H9 (cell line): ENCODE measurements around the gene EIF2S2. TPM values are rescaled to one million over a fixed set of nuclear protein-coding genes. Genes with fewer than 3 reads are reported as not detected.

ENCODE experiments used
- DNase-seq: peaks from one replicate; pipeline ENCODE4 v3.0.0-alpha.2; 2017
- H2AFZ ChIP-seq: one replicate; pipeline ENCODE4 v1.6.1; 2013; ENCODE audit warnings: mild to moderate bottlenecking, low read length, control low read depth, moderate library complexity
- H2AK5ac ChIP-seq: 2 replicates; pipeline ENCODE4 v1.6.1; 2013; ENCODE audit warnings: low read length, control low read depth, mixed read lengths; ENCODE audit not compliant: insufficient read length
- H2BK120ac ChIP-seq: one replicate; pipeline ENCODE4 v1.6.1; 2013; ENCODE audit warnings: low read depth, mild to moderate bottlenecking, low read length, control low read depth, inconsistent platforms; ENCODE audit not compliant: poor library complexity, severe bottlenecking
- H2BK12ac ChIP-seq: 2 replicates; pipeline ENCODE4 v1.6.1; 2013; ENCODE audit warnings: low read length, control low read depth, mixed read lengths, low read depth; ENCODE audit not compliant: insufficient read length
- H2BK15ac ChIP-seq: 2 replicates; pipeline ENCODE4 v1.6.1; 2013; ENCODE audit warnings: low read depth, low read length, control low read depth
- H2BK20ac ChIP-seq: one replicate; pipeline ENCODE4 v1.6.1; 2013; ENCODE audit warnings: low read depth, mild to moderate bottlenecking, low read length, control low read depth, inconsistent platforms; ENCODE audit not compliant: poor library complexity, severe bottlenecking
- H2BK5ac ChIP-seq: 2 replicates; pipeline ENCODE4 v1.6.1; 2013; ENCODE audit warnings: low read length, control low read depth, mixed read lengths; ENCODE audit not compliant: insufficient read length
- H3K14ac ChIP-seq: 2 replicates; pipeline ENCODE4 v1.6.1; 2013; ENCODE audit warnings: low read length, control low read depth; ENCODE audit not compliant: insufficient read depth
- H3K18ac ChIP-seq: 2 replicates; pipeline ENCODE4 v1.6.1; 2013; ENCODE audit warnings: low read depth, mild to moderate bottlenecking, mixed read lengths, low read length, control low read depth; ENCODE audit not compliant: insufficient read length
- H3K23ac ChIP-seq: 2 replicates; pipeline ENCODE4 v1.6.1; 2013; ENCODE audit warnings: low read length, control low read depth, mixed read lengths, low read depth; ENCODE audit not compliant: insufficient read length
- H3K23me2 ChIP-seq: 2 replicates; pipeline ENCODE4 v1.6.1; 2013; ENCODE audit warnings: low read depth, mild to moderate bottlenecking, mixed read lengths, low read length, control low read depth; ENCODE audit not compliant: insufficient read length, poor library complexity, severe bottlenecking
- H3K27ac ChIP-seq: 2 replicates; pipeline ENCODE4 v1.5.1; 2013; ENCODE audit warnings: low read length, control low read depth, mixed read lengths, low read depth; ENCODE audit not compliant: insufficient read length
- H3K27me3 ChIP-seq: 2 replicates; pipeline ENCODE4 v1.6.1; 2013; ENCODE audit warnings: low read length, control low read depth, inconsistent platforms; ENCODE audit not compliant: insufficient read depth
- H3K4ac ChIP-seq: 2 replicates; pipeline ENCODE4 v1.6.1; 2013; ENCODE audit warnings: low read depth, mild to moderate bottlenecking, control low read depth, inconsistent platforms, low read length, moderate library complexity
- H3K4me1 ChIP-seq: 2 replicates; pipeline ENCODE4 v1.6.1; 2013; ENCODE audit warnings: low read length, control low read depth, inconsistent platforms; ENCODE audit not compliant: insufficient read depth
- H3K4me2 ChIP-seq: 2 replicates; pipeline ENCODE4 v1.6.1; 2013; ENCODE audit warnings: low read length, control low read depth, mixed read lengths; ENCODE audit not compliant: insufficient read length, insufficient read depth
- H3K56ac ChIP-seq: 2 replicates; pipeline ENCODE4 v1.6.1; 2013; ENCODE audit warnings: low read depth, mild to moderate bottlenecking, mixed read lengths, low read length, control low read depth; ENCODE audit not compliant: insufficient read length
- H3K79me1 ChIP-seq: 2 replicates; pipeline ENCODE4 v1.6.1; 2013; ENCODE audit warnings: low read depth, mild to moderate bottlenecking, moderate library complexity, low read length, control low read depth, inconsistent platforms; ENCODE audit not compliant: insufficient read depth, poor library complexity, severe bottlenecking
- H3K79me2 ChIP-seq: 2 replicates; pipeline ENCODE4 v1.6.1; 2013; ENCODE audit warnings: low read length, control low read depth, inconsistent platforms; ENCODE audit not compliant: insufficient read depth
- H3K9ac ChIP-seq: 2 replicates; pipeline ENCODE4 v1.6.1; 2013; ENCODE audit warnings: low read length, control low read depth, mixed read lengths; ENCODE audit not compliant: insufficient read length; ENCODE audit errors: extremely low read depth
- H3K9me3 ChIP-seq: one replicate; pipeline ENCODE4 v1.6.1; 2013; ENCODE audit warnings: low read depth, low read length, inconsistent platforms; ENCODE audit not compliant: control insufficient read depth
- H3T11ph ChIP-seq: one replicate; pipeline ENCODE4 v1.6.1; 2013; ENCODE audit warnings: mild to moderate bottlenecking, low read length, control low read depth, inconsistent platforms
- H4K20me1 ChIP-seq: one replicate; pipeline ENCODE4 v1.6.1; 2013; ENCODE audit not compliant: control insufficient read depth, insufficient read length, insufficient read depth
- H4K5ac ChIP-seq: 2 replicates; pipeline ENCODE4 v1.6.1; 2013; ENCODE audit warnings: low read depth, mild to moderate bottlenecking, mixed read lengths, low read length, control low read depth; ENCODE audit not compliant: insufficient read length
- H4K8ac ChIP-seq: replicated peaks from 2 replicates; pipeline ENCODE4 v1.6.1; 2013; ENCODE audit warnings: low read length, control low read depth, mixed read lengths, low read depth; ENCODE audit not compliant: insufficient read length
- H4K91ac ChIP-seq: 2 replicates; pipeline ENCODE4 v1.6.1; 2013; ENCODE audit warnings: low read depth, mild to moderate bottlenecking, moderate library complexity, mixed read lengths, low read length, control low read depth; ENCODE audit not compliant: insufficient read length
- H3K27ac Mint-ChIP-seq, 3 experiments: 2 replicates in 2 of 3; 3 replicates in 1 of 3; pipeline ENCODE4 v1.8.0; 2020 to 2021; ENCODE audit warnings: mixed read lengths in 3 of 3, mild to moderate bottlenecking in 1 of 3, moderate library complexity in 1 of 3
- H3K27me3 Mint-ChIP-seq: 2 replicates; pipeline ENCODE4 v1.8.0; 2021; ENCODE audit warnings: low read depth, mild to moderate bottlenecking, moderate library complexity, mixed read lengths
- H3K36me3 Mint-ChIP-seq, 3 experiments: 2 replicates in 2 of 3; 3 replicates in 1 of 3; pipeline ENCODE4 v1.8.0; 2020 to 2021; ENCODE audit warnings: low read depth in 3 of 3, mixed read lengths in 3 of 3; ENCODE audit not compliant: insufficient read depth in 1 of 3
- H3K4me1 Mint-ChIP-seq, 2 experiments: 2 replicates each; pipeline ENCODE4 v1.8.0; 2020; ENCODE audit warnings: mixed read lengths in 2 of 2
- H3K4me3 Mint-ChIP-seq, 2 experiments: 2 replicates in 1 of 2; 3 replicates in 1 of 2; pipeline ENCODE4 v1.8.0; 2020 to 2021; ENCODE audit warnings: mild to moderate bottlenecking in 2 of 2, mixed read lengths in 2 of 2, moderate library complexity in 1 of 2
- H3K9me3 Mint-ChIP-seq, 2 experiments: 2 replicates in 1 of 2; 3 replicates in 1 of 2; pipeline ENCODE4 v1.8.0; 2020; ENCODE audit warnings: mild to moderate bottlenecking in 2 of 2, mixed read lengths in 2 of 2, moderate library complexity in 1 of 2
- WGBS: extraction: QIAGEN DNeasy Blood & Tissue Kit; methylation state at CpG from one replicate; pipeline ENCODE4 v1.1.7; 2013; ENCODE audit warnings: missing lambda C conversion rate, low lambda C conversion rate, mixed read lengths; ENCODE audit not compliant: insufficient read length; ENCODE audit errors: extremely low coverage; 5-methylcytosine and 5-hydroxymethylcytosine counted together
- total RNA-seq: library from RNA; stranded (reverse); gene quantifications from 2 replicates; pipeline ENCODE4 v1.2.1, GENCODE V29; 2021
- TF ChIP-seq, protein P1 (sequence below): fragments of 200-600 bp; sonication (generic); conservative IDR thresholded peaks from 3 replicates; pipeline ENCODE4 v1.8.0; 2021; ENCODE audit warnings: antibody characterized with exemption, mild to moderate bottlenecking

Gene EIF2S2
- total RNA-seq, 1 experiment from 2014 or later, result 188 TPM

GRCh38 chr20:34102342-34102741, 9.7 kb downstream of the EIF2S2 start:
- Mint-ChIP-seq H3K27ac (no peak overlapping the region), H3K4me1 (peaks cover 2 to 3% of the 10 kb centered on the region in 2 experiments; a peak in 3 of 4 replicates), H3K9me3 (no peaks in the 10 kb centered on the region), H3K36me3 (peaks cover 62 to 97% (median 90%) of the 10 kb centered on the region in 3 experiments; a peak in 6 of 7 replicates), H3K27me3 (no peaks in the 10 kb centered on the region), H3K4me3 (no peak overlapping the region)
- WGBS, result no CpG with 5 or more reads among the region's 2 CpGs
- Histone ChIP-seq H3K23me2 (no peaks in the 10 kb centered on the region), H2BK12ac (no peak overlapping the region), H2BK120ac (no peak overlapping the region), H3K4me2 (no peak overlapping the region), H2BK20ac (no peak overlapping the region), H2BK15ac (no peak overlapping the region), H4K20me1 (no peaks in the 10 kb centered on the region), H3K4me1 (no peaks in the 10 kb centered on the region), H4K5ac (no peak overlapping the region), H3T11ph (no peak overlapping the region), H4K8ac (no peak overlapping the region), H2AK5ac (no peak overlapping the region), H3K9ac (no peak overlapping the region), H3K27me3 (no peaks in the 10 kb centered on the region), H3K56ac (no peak overlapping the region), H2AFZ (no peak overlapping the region), H3K14ac (no peak overlapping the region), H3K18ac (no peak overlapping the region), H3K23ac (no peak overlapping the region), H4K91ac (no peak overlapping the region), H3K4ac (no peak overlapping the region), H3K27ac (no peak overlapping the region), H3K79me2 (peaks cover 8% of the 10 kb centered on the region; the same call in 1 of the 2 replicates), H3K9me3 (no peaks in the 10 kb centered on the region), H2BK5ac (no peak overlapping the region), H3K79me1 (peaks cover 7% of the 10 kb centered on the region)
- no peak for DNase-seq
- TF ChIP-seq, protein P1, sequence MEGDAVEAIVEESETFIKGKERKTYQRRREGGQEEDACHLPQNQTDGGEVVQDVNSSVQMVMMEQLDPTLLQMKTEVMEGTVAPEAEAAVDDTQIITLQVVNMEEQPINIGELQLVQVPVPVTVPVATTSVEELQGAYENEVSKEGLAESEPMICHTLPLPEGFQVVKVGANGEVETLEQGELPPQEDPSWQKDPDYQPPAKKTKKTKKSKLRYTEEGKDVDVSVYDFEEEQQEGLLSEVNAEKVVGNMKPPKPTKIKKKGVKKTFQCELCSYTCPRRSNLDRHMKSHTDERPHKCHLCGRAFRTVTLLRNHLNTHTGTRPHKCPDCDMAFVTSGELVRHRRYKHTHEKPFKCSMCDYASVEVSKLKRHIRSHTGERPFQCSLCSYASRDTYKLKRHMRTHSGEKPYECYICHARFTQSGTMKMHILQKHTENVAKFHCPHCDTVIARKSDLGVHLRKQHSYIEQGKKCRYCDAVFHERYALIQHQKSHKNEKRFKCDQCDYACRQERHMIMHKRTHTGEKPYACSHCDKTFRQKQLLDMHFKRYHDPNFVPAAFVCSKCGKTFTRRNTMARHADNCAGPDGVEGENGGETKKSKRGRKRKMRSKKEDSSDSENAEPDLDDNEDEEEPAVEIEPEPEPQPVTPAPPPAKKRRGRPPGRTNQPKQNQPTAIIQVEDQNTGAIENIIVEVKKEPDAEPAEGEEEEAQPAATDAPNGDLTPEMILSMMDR, result no peak
